ENCODE results near the gene MYH15. TPM values are rescaled to one million over a fixed set of nuclear protein-coding genes. Genes with fewer than 3 reads are reported as not detected.

MYH15 gene
- total and polyA plus RNA-seq, 2 of the 8 experiments (the other 6 are each of a cell fraction or from before 2014, with no cell fraction given) = under 0.01 TPM; not detected in 1

DNA sequence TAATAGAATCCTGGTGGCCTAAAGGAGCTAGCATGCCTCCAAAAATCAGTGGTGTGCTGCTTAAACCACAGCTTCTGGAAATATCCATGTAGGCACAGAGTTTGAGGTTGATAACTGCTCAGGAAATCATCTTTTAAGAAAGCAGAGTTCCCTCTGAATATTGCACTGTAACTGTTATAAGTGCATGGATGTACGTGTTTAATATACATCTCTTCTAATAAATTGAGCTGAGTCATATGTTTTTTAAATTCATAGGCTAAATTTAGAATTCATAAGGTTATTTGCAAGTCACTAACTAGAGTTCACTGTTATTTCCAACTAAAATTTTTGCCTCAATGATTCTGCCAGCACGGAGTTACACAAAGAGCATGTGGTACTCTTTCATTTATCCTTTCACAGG is 68.9 kb downstream of the MYH15 start:
- Histone ChIP-seq H3K14ac (ENCODE audit: insufficient read length) (no peak overlapping the region), H2BK12ac (ENCODE audit: low read depth, low read length) (no peak overlapping the region), H3K9ac (replicated peaks in 1 of 4; ENCODE audit: extremely low read depth in 1 of 4, low read depth in 3 of 4, low read length in 3 of 4) (no peak overlapping the region), H2BK5ac (ENCODE audit: low read depth, low read length) (no peak overlapping the region), H3K4me1 (replicated peaks in 1 of 4; ENCODE audit: control insufficient read depth in 3 of 4, insufficient read depth in 4 of 4, low read length in 3 of 4) (no peaks in the 10 kb centered on the region), H2BK20ac (ENCODE audit: low read length) (no peak overlapping the region), H3K79me1 (ENCODE audit: low read depth, low read length) (no peaks in the 10 kb centered on the region), H3K56ac (replicated peaks; ENCODE audit: insufficient read length, low read depth, low read length) (no peak overlapping the region), H4K20me1 (replicated peaks in 1 of 2; ENCODE audit: control insufficient read depth in 1 of 2, insufficient read depth in 2 of 2, low read length in 2 of 2) (no peaks in the 10 kb centered on the region), H3K23me2 (ENCODE audit: low read depth, low read length) (no peaks in the 10 kb centered on the region), H4K5ac (ENCODE audit: insufficient read length, low read depth, low read length) (no peak overlapping the region), H3K9me3 (ENCODE audit: insufficient read depth in 2 of 2, low read depth in 1 of 2, low read length in 1 of 2) (peaks cover 3 to 6% of the 10 kb centered on the region in 2 experiments; a peak in 2 of 4 replicates), H2BK120ac (replicated peaks; ENCODE audit: low read depth, low read length) (no peak overlapping the region), H3K27ac (ENCODE audit: low read depth, low read length) (no peak overlapping the region), H3K36me3 (ENCODE audit: control insufficient read depth in 2 of 4, insufficient read depth in 4 of 4, low read length in 3 of 4) (no peaks in the 10 kb centered on the region), H2BK15ac (ENCODE audit: low read length) (no peak overlapping the region), H3K4ac (replicated peaks; ENCODE audit: insufficient read length, low read depth, low read length) (no peak overlapping the region), H4K8ac (ENCODE audit: extremely low read depth, insufficient read depth, low read length) (no peak overlapping the region), H3K27me3 (replicated peaks in 1 of 4; ENCODE audit: control insufficient read depth in 3 of 4, extremely low read depth in 1 of 4, insufficient read depth in 3 of 4, low read length in 3 of 4) (no peaks in the 10 kb centered on the region), H3K18ac (ENCODE audit: extremely low read depth, low read length) (no peak overlapping the region), H4K91ac (replicated peaks; ENCODE audit: insufficient read length, low read length) (no peak overlapping the region), H3K4me2 (ENCODE audit: insufficient read depth in 1 of 2, low read depth in 2 of 2, low read length in 2 of 2) (no peak overlapping the region), H3K4me3 (ENCODE audit: extremely low read depth in 1 of 4, insufficient read depth in 2 of 4, low read depth in 3 of 4, low read length in 4 of 4) (no peak overlapping the region), H3K79me2 (ENCODE audit: control insufficient read depth in 1 of 2, insufficient read depth in 2 of 2, low read length in 2 of 2) (no peaks in the 10 kb centered on the region), H2AK5ac (ENCODE audit: low read depth, low read length) (no peak overlapping the region), H2AFZ (ENCODE audit: low read length) (0 out of 2 replicates have a peak overlapping the region, but pooled peaks have one; percentile 60), H3K23ac (ENCODE audit: insufficient read length) (no peak overlapping the region)
- FAIRE-seq (no peak), DNase-seq (ENCODE audit: low read depth in 1 of 2, low spot score in 2 of 2) (no peak)
- WGBS, 2 experiments (ENCODE audit: extremely low coverage in 1 of 2, insufficient coverage in 1 of 2, insufficient read length in 1 of 2, insufficient replicate concordance in 2 of 2, low coverage in 1 of 2, low lambda C conversion rate in 2 of 2, missing lambda C conversion rate in 1 of 2) = 91% methylated on average over 2 of the region's 2 CpGs; no CpG with 5 or more reads in 1 of the 2 experiments
- CTCF ChIA-PET (ENCODE audit: partially characterized antibody) = interaction anchor here (1.0 to 1.8 kb wide), 5 partner anchors 36 to 506 kb away, joined by 3 to 4 read pairs (median 4); no protein-coding TSS in a partner anchor
- POLR2A ChIA-PET (ENCODE audit: partially characterized antibody) = no interaction called here
- no peak for TF ChIP-seq JUN (IDR thresholded peaks at IDR 0.05; ENCODE audit: low read depth, low read length)
